IPS DF 6.9 (cell line): ENCODE results near the gene STRC.
"Not testable (repeated sequence)": the region's sequence is repeated elsewhere in the genome, so short reads cannot be mapped to it uniquely, and the experiment has no call there.

ENCODE experiments used
- DNase-seq: peaks from one replicate; pipeline ENCODE4 v3.0.0-alpha.2; 2013; ENCODE audit warnings: low read depth, low spot score
- H3K27ac ChIP-seq: one replicate; pipeline ENCODE4 v1.5.1; 2013; ENCODE audit warnings: low read length, control low read depth
- H3K27me3 ChIP-seq: 2 replicates; pipeline ENCODE4 v1.6.1; 2013; ENCODE audit warnings: mild to moderate bottlenecking, low read length; ENCODE audit not compliant: control insufficient read depth, insufficient read depth
- H3K36me3 ChIP-seq: 2 replicates; pipeline ENCODE4 v1.6.1; 2013; ENCODE audit warnings: low read length; ENCODE audit not compliant: control insufficient read depth, insufficient read depth
- H3K4me1 ChIP-seq: 2 replicates; pipeline ENCODE4 v1.6.1; 2013; ENCODE audit warnings: low read length; ENCODE audit not compliant: control insufficient read depth, insufficient read depth
- H3K4me3 ChIP-seq: 2 replicates; pipeline ENCODE4 v1.5.1; 2013; ENCODE audit warnings: mild to moderate bottlenecking, low read length
- H3K9me3 ChIP-seq: 2 replicates; pipeline ENCODE4 v1.6.1; 2013; ENCODE audit warnings: low read length, inconsistent platforms; ENCODE audit not compliant: control insufficient read depth, insufficient read depth
- WGBS: extraction: QIAGEN DNeasy Blood & Tissue Kit; methylation state at CpG from one replicate; pipeline ENCODE4 v1.1.7; 2013; ENCODE audit warnings: mixed read lengths, missing lambda C conversion rate; ENCODE audit not compliant: insufficient read length, insufficient coverage; 5-methylcytosine and 5-hydroxymethylcytosine counted together

Gene STRC

GRCh38 chr15:43622068-43622799 is 3.6 kb upstream of the STRC start:
- not testable (repeated sequence) for H3K27me3 ChIP-seq, H3K27ac ChIP-seq, H3K4me1 ChIP-seq, H3K36me3 ChIP-seq, DNase-seq, H3K4me3 ChIP-seq, H3K9me3 ChIP-seq
- no CpG with 5 or more reads among the region's 7 CpGs for WGBS

DNA sequence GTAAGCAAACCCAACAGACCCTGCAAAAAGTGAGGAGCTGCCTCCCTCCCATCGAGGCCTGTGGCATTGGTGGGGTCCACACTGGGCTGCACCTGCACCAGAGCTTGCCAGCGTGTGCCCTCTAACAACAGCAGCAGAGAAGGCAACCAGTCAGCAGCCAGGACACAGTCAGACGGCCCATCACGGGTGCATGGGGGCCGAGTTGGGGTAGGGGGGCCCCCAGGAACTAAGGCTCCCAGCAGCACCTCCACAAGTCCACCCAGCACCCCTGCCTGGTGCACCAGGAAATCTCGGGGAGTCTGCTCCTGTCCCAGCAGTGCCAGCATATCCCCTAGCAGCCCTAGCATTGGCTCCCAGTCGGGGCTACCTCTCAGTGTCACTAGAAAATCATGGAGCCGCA is 850 bp downstream of the STRC start:
- H3K4me3 ChIP-seq, H3K27me3 ChIP-seq, H3K27ac ChIP-seq, H3K36me3 ChIP-seq, H3K9me3 ChIP-seq, DNase-seq, H3K4me1 ChIP-seq: not testable (repeated sequence)
- WGBS, result no CpG with 5 or more reads among the region's 8 CpGs

GRCh38 chr15:43602233-43602632 is 16.4 kb downstream of the STRC start:
- not testable (repeated sequence) for H3K36me3 ChIP-seq, H3K27me3 ChIP-seq, H3K27ac ChIP-seq, DNase-seq, H3K4me1 ChIP-seq, H3K4me3 ChIP-seq, H3K9me3 ChIP-seq
- WGBS, result no CpG with 5 or more reads among the region's 6 CpGs

GRCh38 chr15:43600200-43600599 is 18.4 kb downstream of the STRC start:
- not testable (repeated sequence) for H3K27ac ChIP-seq
- no CpG with 5 or more reads among the region's 2 CpGs for WGBS

GRCh38 chr15:43599131-43599530 is 19.5 kb downstream of the STRC start:
- not testable (repeated sequence) for H3K4me1 ChIP-seq, H3K27me3 ChIP-seq, H3K4me3 ChIP-seq, H3K27ac ChIP-seq, DNase-seq, H3K9me3 ChIP-seq, H3K36me3 ChIP-seq
- no CpG with 5 or more reads among the region's 6 CpGs for WGBS

More at GRCh38 chr15:43600200-43600599, 18.4 kb downstream of the STRC start:
- H3K4me1 ChIP-seq, H3K4me3 ChIP-seq, H3K36me3 ChIP-seq, DNase-seq, H3K9me3 ChIP-seq, H3K27me3 ChIP-seq: not testable (repeated sequence)

- not testable (repeated sequence) for H3K4me1 ChIP-seq, H3K27me3 ChIP-seq, H3K9me3 ChIP-seq, H3K36me3 ChIP-seq, DNase-seq, H3K4me3 ChIP-seq, H3K27ac ChIP-seq
- WGBS, result no CpG with 5 or more reads among the region's 43 CpGs
Measured at GRCh38 chr15:43593328-43594190, 25.0 kb downstream of the STRC start, which contains the start of gene CKMT1B. Gene CKMT1B (plus strand): TSS chr15:43594027. CDS start chr15:43594219, 192 bp downstream.

DNA sequence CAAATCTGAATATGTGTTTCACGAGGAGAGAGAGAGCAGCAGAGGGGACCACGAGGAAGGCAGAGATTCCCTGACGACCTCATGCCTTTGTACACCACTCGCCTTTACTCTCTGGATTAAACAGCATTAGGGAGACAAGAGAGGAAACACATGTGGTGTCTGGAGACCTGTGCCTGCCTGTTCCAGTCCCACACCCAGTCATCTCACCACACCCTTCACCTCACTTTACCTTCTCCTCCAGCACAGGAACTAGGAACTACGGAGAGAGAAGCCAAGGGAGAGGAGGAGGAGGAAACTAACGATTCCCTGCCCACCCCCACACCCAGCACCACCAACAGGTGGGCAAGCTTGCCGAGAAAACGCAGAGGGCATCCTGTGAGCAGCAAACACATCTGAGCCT is 25.8 kb downstream of the STRC start:
- H3K4me1 ChIP-seq, H3K36me3 ChIP-seq, H3K9me3 ChIP-seq, H3K27ac ChIP-seq, H3K4me3 ChIP-seq, H3K27me3 ChIP-seq, DNase-seq: not testable (repeated sequence)
- no CpG with 5 or more reads among the region's 8 CpGs for WGBS

- not testable (repeated sequence) for H3K4me3 ChIP-seq, H3K27me3 ChIP-seq, H3K36me3 ChIP-seq, H3K27ac ChIP-seq, DNase-seq, H3K9me3 ChIP-seq, H3K4me1 ChIP-seq
- no CpG with 5 or more reads among the region's 54 CpGs for WGBS
Measured at GRCh38 chr15:43589778-43590466, 28.7 kb downstream of the STRC start, which contains the start of gene PPIP5K1. Gene PPIP5K1 (minus strand): TSS chr15:43590208. CDS start chr15:43584504, 5,704 bp downstream.

DNA sequence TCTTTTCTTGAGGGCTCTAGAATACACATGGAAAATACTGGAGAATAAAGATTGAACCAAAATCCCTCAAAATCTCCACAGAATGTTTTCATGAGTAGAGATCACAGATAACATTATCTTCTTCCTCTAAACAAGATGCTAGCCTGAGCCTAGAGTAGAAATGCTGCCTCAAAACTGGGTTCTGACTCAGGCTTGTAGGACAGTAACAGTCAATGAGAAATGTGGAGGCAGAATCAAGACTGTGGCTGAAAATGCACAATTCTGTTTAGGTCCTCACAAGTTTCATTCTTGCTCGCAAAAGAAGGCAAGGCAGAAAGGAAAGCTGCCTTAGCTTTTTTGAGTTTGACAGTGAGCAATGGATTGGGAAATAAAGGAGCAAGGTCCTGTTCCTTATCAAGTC is 44.0 kb downstream of the STRC start:
- H3K4me1 ChIP-seq, H3K36me3 ChIP-seq, H3K27me3 ChIP-seq, DNase-seq, H3K9me3 ChIP-seq, H3K27ac ChIP-seq, H3K4me3 ChIP-seq: not testable (repeated sequence)
- WGBS, result no CpG with 5 or more reads among the region's 1 CpG

GRCh38 chr15:43566615-43567014 is 52.0 kb downstream of the STRC start:
- not testable (repeated sequence) for H3K36me3 ChIP-seq, DNase-seq, H3K4me1 ChIP-seq, H3K9me3 ChIP-seq, H3K27me3 ChIP-seq, H3K27ac ChIP-seq, H3K4me3 ChIP-seq
- no CpG with 5 or more reads among the region's 2 CpGs for WGBS
